Gastrocnemius medialis (tissue), 4 donors: ENCODE results near the gene LARGE1. TPM values are rescaled to one million over a fixed set of nuclear protein-coding genes. Genes with fewer than 3 reads are reported as not detected.

Experiments
- ATAC-seq, 2 donors: fragments of 150-250 bp; one replicate each; pipeline ENCODE4 v1.9.1; 2016
- DNase-seq, 2 donors: peaks; one replicate each; pipeline ENCODE4 v3.0.0-alpha.2; 2019
- H3K27ac ChIP-seq, 4 donors: fragments of 200-600 bp; sonication (generic); 1 replicate in 1 of 4; 2 replicates in 3 of 4; pipeline ENCODE4 v1.5.1; 2016 to 2018; ENCODE audit warnings: mild to moderate bottlenecking in 2 of 4, moderate library complexity in 1 of 4
- H3K27me3 ChIP-seq, 3 donors: fragments of 200-600 bp; sonication (generic) in 2 of 3; 1 replicate in 1 of 3; 2 replicates in 2 of 3; pipeline versions ENCODE4 v1.5.1 to v1.6.0; 2016 to 2019; ENCODE audit warnings: mild to moderate bottlenecking in 1 of 3, moderate library complexity in 1 of 3
- H3K36me3 ChIP-seq, 2 donors: fragments of 200-600 bp; sonication (generic) in 1 of 2; one replicate each; pipeline ENCODE4 v1.5.1; 2017 to 2018
- H3K4me1 ChIP-seq, 2 donors: fragments of 200-600 bp; sonication (generic) in 1 of 2; one replicate each; pipeline ENCODE4 v1.5.1; 2016 to 2017; ENCODE audit warnings: mild to moderate bottlenecking in 2 of 2
- H3K4me3 ChIP-seq, 4 donors: fragments of 200-600 bp; sonication (generic) in 3 of 4; 1 replicate in 1 of 4; 2 replicates in 3 of 4; pipeline ENCODE4 v1.5.1; 2016 to 2019; ENCODE audit warnings: mild to moderate bottlenecking in 2 of 4
- H3K9me3 ChIP-seq, 3 donors: fragments of 200-600 bp; sonication (generic) in 2 of 3; 1 replicate in 1 of 3; 2 replicates in 2 of 3; pipeline ENCODE4 v1.5.1; 2016 to 2019
- CTCF ChIP-seq, 5 experiments: fragments of 450-650 bp in 3 of 5; fragments of 200-600 bp in 2 of 5; sonication (generic) in 2 of 5; IDR thresholded peaks in 4 of 5; conservative IDR thresholded peaks in 1 of 5; 1 replicate in 4 of 5; 2 replicates in 1 of 5; pipeline ENCODE4 v1.5.1; 2016 to 2019; ENCODE audit warnings: antibody characterized with exemption in 5 of 5, mild to moderate bottlenecking in 3 of 5, moderate library complexity in 3 of 5
- POLR2A ChIP-seq, 2 donors: fragments of 450-650 bp; IDR thresholded peaks; one replicate each; pipeline ENCODE4 v1.6.1; 2017; ENCODE audit warnings: antibody characterized with exemption in 2 of 2, mild to moderate bottlenecking in 2 of 2, moderate library complexity in 2 of 2
- in situ Hi-C, 4 donors: fragments of 200-750 bp; cut with MboI; loops; one replicate each; pipeline versions ENCODE4 v1.15.0 to v1.8.0; 2017; ENCODE audit warnings: low sequenced_read_pairs in 4 of 4
- intact Hi-C: fragments of 100-400 bp; cut with DNase I; formaldehyde crosslinking; loops from one replicate; pipeline ENCODE4 v1.15.1; 2023; ENCODE audit warnings: low total_unique reads
- total RNA-seq, 4 donors: library from RNA; depleted of rRNA; stranded (reverse); fragments of >200 nt; gene quantifications; one replicate each; pipeline versions ENCODE4 v1.1.0 to v1.2.3, GENCODE V29; 2016

Gene LARGE1
- total RNA-seq, 4 donors from 2014 or later = 48.5 to 91.0 (median 68.4) TPM

DNA sequence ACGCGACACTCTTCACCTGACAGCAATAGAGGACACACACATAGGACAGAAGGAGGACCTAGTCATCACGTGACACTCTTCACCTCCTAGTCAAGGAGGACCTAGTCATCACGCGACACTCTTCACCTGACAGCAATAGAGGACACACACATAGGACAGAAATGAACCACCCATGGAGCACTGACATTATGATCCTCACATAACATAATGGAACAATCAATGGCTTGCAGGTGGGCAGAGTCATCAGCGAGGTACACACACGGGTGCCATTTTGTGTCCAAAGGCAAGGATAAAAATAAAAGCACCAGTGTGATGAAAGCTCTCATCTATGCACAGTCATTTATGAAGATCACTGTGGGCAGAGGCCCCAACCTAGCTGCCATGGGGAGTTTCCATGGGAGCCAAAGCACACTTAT is 354.7 kb downstream of the LARGE1 start:
- ATAC-seq (no peak), DNase-seq (no peak)
- Histone ChIP-seq H3K27me3 (no peaks in the 10 kb centered on the region), H3K27ac (no peak overlapping the region), H3K36me3 (no peaks in the 10 kb centered on the region), H3K4me3 (no peak overlapping the region), H3K4me1 (peaks cover 10 to 13% of the 10 kb centered on the region in 2 donors), H3K9me3 (no peaks in the 10 kb centered on the region)
- TF ChIP-seq CTCF (IDR thresholded peaks at IDR 0.05 in 4 of 5, conservative IDR thresholded peaks at IDR 0.05 in 1 of 5) (no peak), POLR2A (IDR thresholded peaks at IDR 0.05) (no peak)
- in situ Hi-C loops (no loop called here), intact Hi-C loops (no loop called here)

DNA sequence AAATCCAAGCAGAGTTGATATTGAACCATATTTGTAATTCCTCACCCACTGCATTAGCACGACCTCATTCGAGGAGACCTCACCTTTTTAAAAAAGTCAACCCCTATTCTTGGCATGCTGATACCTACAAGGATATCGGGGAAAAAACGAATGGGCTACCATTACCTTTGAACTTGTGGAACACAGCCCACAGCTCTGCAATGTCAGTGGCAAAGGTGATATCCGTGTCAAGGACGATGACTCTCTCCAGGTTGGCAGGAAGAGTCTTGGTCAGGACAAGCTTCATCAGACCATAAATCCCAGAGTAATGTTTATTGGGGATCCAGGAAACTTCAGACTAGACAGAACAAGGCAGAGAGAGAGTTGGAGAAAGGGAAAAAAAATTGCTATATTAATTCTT is 355.6 kb downstream of the LARGE1 start:
- in situ Hi-C loops (no loop called here), intact Hi-C loops (no loop called here)
- peaks cover 9 to 10% of the 10 kb centered on the region in 2 donors for H3K4me1 ChIP-seq
- no peaks in the 10 kb centered on the region for H3K27me3 ChIP-seq
- ATAC-seq (no peak), DNase-seq (no peak)
- no peaks in the 10 kb centered on the region for H3K36me3 ChIP-seq
- TF ChIP-seq CTCF (IDR thresholded peaks at IDR 0.05 in 4 of 5, conservative IDR thresholded peaks at IDR 0.05 in 1 of 5) = no peak
- TF ChIP-seq POLR2A (IDR thresholded peaks at IDR 0.05) = no peak
- peak overlapping the region in 1 of 4 donors; percentile 44 for H3K27ac ChIP-seq
- no peak overlapping the region for H3K4me3 ChIP-seq
- no peaks in the 10 kb centered on the region for H3K9me3 ChIP-seq

GRCh38 chr22:33563220-33563964 is 356.9 kb downstream of the LARGE1 start:
- no peak for TF ChIP-seq CTCF (IDR thresholded peaks at IDR 0.05 in 4 of 5, conservative IDR thresholded peaks at IDR 0.05 in 1 of 5)
- H3K4me1 ChIP-seq = no peaks in the 10 kb centered on the region
- DNase-seq = no peak
- in situ Hi-C loops = no loop called here
- H3K27ac ChIP-seq = peak overlapping the region in 3 of 4 donors; percentile 2 to 44 (median 14)
- no peak for ATAC-seq
- H3K4me3 ChIP-seq = no peak overlapping the region
- H3K9me3 ChIP-seq = no peaks in the 10 kb centered on the region
- no peaks in the 10 kb centered on the region for H3K36me3 ChIP-seq
- no peaks in the 10 kb centered on the region for H3K27me3 ChIP-seq
- intact Hi-C loops = no loop called here

- DNase-seq = no peak
- Histone ChIP-seq H3K36me3 (no peaks in the 10 kb centered on the region), H3K9me3 (no peaks in the 10 kb centered on the region), H3K4me1 (no peaks in the 10 kb centered on the region), H3K27ac (no peak overlapping the region), H3K4me3 (no peak overlapping the region), H3K27me3 (no peaks in the 10 kb centered on the region)
- intact Hi-C loops = no loop called here
- in situ Hi-C loops = no loop called here
- no peak for ATAC-seq
- TF ChIP-seq POLR2A (IDR thresholded peaks at IDR 0.05) = no peak
- TF ChIP-seq CTCF (IDR thresholded peaks at IDR 0.05 in 4 of 5, conservative IDR thresholded peaks at IDR 0.05 in 1 of 5) = no peak
These were observed 357.8 kb downstream of the LARGE1 start for GRCh38 chr22:33562501-33562900.
